ENCODE measurements around the gene NRCAM.

The NRCAM gene

DNA sequence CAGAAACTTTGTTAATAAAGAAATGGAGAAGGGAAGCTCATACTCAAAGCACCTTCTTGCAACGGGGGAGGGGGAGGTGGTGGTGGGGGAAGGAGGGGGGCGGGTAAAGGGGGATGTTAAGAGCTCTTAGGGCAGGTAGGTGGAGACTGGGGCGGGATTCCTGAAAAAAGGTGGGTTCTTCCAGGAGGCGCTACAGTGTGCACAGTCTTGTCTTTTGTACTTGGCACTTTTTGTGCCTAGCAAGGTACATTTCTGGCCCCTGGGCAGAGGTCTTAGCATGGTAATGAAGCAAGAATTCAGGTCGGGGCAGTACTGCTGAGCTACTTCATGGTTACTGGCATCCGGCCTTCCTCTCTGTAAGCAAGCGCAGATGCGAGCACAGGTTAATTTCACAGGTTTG lies 310.8 kb downstream of the NRCAM start:
- no peak for DNase-seq

DNA sequence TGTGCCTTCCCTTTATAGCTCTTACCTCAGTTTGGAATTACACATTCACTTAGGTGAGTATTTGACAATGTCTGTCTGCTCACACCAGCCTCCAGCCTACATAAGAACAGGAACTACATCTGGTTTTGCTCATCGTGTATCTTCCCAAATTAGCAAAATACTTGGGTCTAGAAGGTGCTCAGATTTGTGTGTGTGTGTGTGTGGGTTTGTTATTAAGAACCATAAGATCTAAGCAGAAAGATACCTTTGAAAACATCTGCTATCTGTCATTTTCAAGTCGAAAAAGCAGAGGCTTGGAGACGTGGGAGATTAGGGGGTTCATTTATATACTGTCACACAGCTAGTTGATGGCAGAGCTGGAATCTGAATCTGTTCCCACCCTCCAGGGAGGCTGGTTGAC lies 311.3 kb downstream of the NRCAM start:
- DNase-seq = no peak

- no peak for DNase-seq
These were observed 312.4 kb downstream of the NRCAM start for GRCh38 chr7:108143658-108144420.

DNA sequence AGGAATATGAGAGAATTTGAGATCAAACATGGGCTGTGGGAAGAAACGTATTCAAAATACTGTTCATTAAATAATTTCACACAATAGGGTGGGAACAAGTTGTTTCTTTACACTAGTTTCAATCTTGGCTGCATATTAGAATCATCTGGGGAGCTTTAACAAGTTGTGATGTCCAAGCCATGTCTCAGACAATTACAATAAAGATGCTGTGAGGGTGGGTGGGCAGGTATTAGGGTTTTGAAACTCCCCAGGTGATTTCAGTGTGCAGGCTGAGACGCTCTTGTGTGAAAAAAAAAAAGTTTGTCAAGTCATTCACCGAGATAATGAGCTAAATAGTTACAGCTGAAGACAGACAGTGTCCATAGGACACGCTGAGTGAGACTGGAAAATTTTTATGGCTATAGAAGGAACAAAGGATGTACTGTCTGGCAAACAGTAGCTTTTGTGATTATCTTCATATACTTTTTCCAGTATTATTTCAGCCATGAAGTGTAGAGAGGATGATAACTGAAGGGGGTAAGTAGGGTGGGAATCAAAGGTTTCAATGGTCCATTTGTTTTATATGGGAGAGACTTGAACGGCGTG lies 313.5 kb downstream of the NRCAM start:
- DNase-seq = no peak

DNA sequence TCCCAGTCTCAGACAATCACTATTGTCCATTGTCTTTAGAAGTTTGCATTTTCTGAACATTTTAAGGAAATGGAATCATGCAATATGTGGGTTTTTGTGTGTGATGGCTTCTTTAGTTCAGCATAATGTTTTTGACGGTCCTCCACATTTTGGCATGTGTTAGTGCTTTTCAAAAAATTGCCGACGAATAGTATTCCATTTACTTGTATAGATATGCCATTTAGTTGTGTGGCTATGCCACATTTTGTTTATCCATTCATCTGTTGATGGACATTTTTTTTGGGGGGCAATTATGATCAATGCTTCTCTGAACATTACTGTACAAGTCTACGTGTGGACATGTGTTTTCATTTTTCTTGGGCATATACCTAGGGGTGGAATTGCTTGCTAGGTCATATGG lies 314.1 kb downstream of the NRCAM start:
- DNase-seq = no peak

GRCh38 chr7:108140671-108141070 lies 315.6 kb downstream of the NRCAM start:
- DNase-seq = no peak

- DNase-seq = no peak
These were observed 317.3 kb downstream of the NRCAM start for GRCh38 chr7:108138911-108139310.

DNA sequence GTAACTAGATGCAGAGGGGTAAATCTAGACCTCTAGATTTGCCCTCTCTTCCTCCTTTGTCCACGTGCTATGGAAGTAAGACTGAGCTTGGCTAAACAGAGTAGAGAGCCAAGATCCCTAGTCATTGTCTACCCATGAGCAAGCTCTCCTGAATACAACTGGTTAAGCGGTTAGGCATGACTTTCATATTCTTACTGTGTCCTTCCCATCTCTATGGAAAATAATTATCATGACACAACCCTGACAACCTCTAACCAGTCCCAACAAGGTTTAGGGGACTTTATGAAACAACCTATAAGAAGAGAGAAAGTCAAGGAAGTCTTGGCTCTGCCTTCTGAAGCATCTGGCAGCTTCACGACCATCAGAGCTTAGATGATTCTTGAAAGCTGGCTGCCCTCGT lies 318.2 kb downstream of the NRCAM start:
- DNase-seq = no peak

DNA sequence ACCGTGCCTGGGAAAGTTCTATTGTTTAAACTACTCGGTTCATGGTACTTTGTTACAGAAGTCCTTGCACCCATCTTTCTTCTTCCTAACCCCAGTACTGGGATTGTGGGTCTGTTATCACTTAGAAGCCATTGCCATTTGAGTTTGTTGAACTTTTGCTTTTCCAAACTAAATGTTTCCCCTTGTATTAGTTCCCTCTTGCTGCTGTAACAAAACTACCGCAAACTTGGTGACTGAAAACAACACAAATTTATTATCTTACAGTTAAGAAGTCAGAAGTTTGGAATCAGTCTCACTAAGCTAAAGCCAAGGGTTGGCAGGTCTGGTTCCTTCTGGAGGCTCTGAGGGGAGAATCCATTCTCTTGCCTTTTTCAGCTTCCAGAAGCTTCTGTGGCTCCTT lies 319.2 kb downstream of the NRCAM start:
- DNase-seq = no peak

DNA sequence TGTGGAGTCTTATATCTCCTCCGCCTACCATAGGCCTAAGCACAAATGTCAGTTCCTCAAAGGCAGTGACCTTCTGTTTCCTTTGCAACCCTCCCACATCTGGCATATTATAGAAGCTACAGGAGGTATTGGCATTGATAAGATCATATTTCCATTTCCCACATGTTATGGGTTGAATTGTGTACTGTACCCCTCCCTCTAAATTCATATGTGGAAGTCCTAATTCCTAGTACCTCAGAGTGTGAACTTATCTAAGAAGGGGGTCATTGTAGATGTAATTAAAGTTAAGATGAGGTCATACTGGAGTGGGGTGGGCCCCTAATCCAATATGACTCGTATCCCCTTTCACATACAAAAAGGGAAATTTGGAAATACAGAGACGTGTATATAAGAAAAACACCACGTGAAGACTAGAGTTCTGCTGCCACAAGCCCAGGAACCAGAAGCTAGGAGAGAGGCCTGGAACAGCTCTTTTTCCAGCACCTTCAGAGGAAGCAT lies 320.0 kb downstream of the NRCAM start:
- DNase-seq = no peak

- no peak for DNase-seq
These were observed 320.6 kb downstream of the NRCAM start for GRCh38 chr7:108135446-108136190.

GRCh38 chr7:108134486-108134885 lies 321.8 kb downstream of the NRCAM start:
- DNase-seq = no peak

DNA sequence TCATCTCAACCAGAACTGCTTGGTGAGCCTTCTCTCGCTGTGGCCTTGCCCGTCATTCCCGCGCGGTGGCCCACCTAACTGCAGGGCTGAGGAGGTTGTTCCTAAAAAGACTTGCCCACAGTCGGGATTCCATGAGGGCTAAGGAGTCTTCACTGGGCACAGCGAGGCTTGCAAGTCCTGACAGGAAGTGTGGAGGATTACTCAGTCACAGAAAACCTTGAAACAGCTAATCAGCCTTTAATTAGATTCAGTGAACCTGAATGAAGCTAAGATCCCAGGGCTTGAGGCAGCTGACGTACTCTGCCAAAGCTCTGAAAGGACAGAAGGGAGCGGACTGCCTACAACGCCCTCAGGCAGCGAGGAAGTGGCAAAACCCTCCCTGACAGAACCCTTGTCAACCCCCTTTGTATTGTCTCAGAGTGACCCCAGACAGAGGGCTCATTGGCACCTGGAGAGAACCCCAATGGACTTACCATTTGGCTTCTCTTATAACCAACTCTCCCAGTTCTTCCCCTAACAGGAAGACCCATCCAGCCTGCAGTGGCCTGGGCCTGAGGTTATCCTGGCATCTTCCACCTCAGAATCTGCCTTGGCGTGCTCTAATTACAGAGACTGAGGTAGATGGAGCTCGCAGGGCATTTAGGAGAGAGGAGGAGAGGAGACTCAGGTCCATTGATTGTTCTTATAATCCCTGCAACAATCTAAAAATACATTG lies 323.5 kb downstream of the NRCAM start:
- peak; percentile 11 for DNase-seq

- DNase-seq = no peak
These were observed 326.0 kb downstream of the NRCAM start, which contains the start of gene LAMB4 for GRCh38 chr7:108130261-108130660. LAMB4 (minus strand) TSS chr7:108130361; CDS start chr7:108123164, 7,197 bp downstream.

DNA sequence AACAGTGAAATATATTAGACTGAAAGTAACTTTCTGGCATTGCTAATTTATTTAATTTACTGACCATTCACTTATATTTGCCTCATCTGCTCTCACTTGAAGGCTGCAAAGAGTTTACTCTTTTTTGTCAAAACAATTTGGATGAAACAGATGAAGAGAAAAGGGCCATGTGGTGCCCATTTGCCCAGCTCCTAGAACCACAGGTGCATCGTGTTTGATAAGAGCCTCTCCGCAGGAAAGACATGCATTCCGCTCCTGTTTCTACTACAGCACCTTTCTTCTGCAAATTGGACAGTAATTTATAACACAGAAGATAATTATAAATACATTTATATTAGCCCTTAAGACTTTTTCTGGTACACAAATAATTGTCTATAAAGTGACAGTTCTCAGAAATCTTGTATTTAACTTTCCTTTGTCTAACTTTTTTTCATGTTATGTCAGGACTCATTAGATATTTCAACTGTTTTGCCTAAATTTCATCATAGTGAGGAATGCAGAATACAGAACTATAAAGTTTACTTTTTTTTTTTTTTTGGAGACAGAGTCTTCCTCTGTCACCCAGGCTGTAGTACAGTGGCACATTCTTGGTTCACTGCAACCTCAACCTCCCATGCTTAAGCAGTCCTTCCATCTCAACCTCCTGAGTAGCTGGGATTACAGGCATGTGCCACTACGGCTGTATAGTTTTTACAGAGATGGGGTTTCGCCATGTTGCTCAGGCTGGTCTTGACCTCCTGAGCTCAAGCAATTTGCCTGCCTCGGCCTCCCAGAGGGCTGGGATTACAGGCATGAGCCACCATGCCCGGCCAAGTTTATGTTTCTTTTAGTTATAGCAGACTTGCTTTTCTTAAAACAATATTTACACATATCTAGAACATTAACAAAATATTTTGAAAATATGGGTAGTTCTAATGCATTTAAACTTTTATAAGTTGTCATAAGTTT lies 326.9 kb downstream of the NRCAM start:
- DNase-seq = peak; percentile 14

DNA sequence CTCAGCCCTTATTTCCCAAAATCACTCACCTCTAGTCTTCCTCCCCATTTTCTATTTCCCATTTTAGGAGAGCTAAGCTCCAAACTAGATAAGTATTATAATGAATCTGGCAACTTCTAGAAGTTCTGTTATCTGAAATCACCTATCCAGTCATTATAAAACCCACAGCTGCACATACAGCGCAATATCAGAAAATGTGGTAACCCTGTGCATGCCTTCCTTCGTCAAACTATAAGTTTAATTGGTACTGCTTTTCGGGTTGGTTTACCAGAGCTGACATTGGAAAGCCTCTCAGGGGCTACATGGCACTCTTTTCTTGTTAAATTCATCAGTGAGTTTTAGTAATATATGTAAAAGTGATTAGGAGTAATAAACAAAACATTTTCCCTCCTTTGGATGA lies 327.7 kb downstream of the NRCAM start:
- DNase-seq = no peak

DNA sequence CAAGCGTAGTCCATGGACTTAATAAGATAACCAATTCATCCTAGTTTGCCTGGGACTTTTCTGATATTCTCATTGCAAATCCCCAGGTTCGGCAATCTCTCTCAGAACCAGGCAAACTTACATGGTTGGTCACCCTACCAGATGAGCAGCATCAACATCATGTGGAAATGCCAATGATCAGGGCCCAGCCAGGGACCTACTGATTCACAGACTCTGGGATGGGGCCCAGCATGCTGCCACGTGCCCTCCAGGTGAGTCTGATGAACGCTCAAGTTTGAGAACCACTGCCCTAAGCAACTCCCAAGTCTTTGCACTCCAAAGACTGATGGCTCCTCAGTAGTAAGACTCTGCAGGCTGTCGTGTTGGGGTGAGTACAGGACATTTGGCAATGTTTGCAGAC lies 328.8 kb downstream of the NRCAM start:
- no peak for DNase-seq

GRCh38 chr7:108124820-108125219 lies 331.4 kb downstream of the NRCAM start:
- no peak for DNase-seq

DNA sequence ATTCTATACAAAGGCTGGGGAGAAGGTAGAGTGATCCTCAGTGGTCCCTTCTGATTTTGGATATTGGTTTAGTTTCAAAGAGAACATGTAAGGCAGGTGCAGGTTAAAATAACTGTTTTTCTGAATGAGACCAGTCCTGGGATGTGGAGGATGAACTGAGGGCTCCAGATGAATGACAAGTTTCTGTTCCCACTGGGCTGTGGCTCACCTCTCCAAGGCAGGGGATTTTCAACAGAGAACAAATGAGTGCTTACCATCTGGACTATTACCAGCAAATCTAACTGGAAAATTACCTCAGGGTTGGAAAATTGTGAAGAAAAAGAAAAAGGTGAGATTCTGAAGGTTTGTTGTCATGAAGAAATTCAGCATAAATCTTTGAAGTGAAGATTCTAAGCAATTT lies 334.1 kb downstream of the NRCAM start:
- DNase-seq = no peak

- DNase-seq = no peak
These were observed 335.3 kb downstream of the NRCAM start for GRCh38 chr7:108120933-108121332.

DNA sequence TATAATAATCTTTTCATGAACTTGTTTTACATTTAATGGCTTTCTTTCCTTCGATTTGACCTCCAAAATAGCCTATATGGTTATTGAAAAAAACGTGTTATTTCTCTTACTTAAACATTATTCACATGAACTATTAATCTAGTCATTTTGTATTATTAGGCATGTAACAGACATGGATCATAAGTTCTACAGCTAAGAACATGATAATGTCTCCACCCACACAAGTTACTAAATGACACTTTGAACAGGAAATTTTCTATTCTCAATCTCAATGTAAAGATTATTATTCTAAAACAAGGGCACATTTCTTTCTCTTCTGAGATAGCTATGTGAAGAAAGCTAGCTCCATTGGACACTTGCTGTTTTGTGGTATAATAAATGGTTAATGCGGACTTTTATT lies 336.0 kb downstream of the NRCAM start:
- DNase-seq = no peak

GRCh38 chr7:108118959-108119358 lies 337.3 kb downstream of the NRCAM start:
- DNase-seq = no peak

Measured in NCI-H146 (cell line).